Suprapubic skin (tissue), 3 donors: ENCODE results near the gene INPP5K.
"Not testable (repeated sequence)": the region's sequence is repeated elsewhere in the genome, so short reads cannot be mapped to it uniquely, and the experiment has no call there.

Source experiments
- CTCF ChIP-seq, 2 donors: fragments of 200-600 bp in 1 of 2; fragments of 450-650 bp in 1 of 2; sonication (generic) in 1 of 2; IDR thresholded peaks; one replicate each; pipeline ENCODE4 v1.5.1; 2016 to 2019; ENCODE audit warnings: antibody characterized with exemption in 2 of 2, mild to moderate bottlenecking in 1 of 2, moderate library complexity in 1 of 2
- EP300 ChIP-seq: sonication (generic); formaldehyde crosslinking; IDR thresholded peaks from one replicate; pipeline ENCODE4 v1.6.1; 2017; ENCODE audit warnings: antibody characterized with exemption
- POLR2A ChIP-seq, 2 donors: fragments of 450-650 bp; IDR thresholded peaks; one replicate each; pipeline ENCODE4 v1.6.1; 2017; ENCODE audit warnings: antibody characterized with exemption in 2 of 2, mild to moderate bottlenecking in 2 of 2, moderate library complexity in 2 of 2

DNA sequence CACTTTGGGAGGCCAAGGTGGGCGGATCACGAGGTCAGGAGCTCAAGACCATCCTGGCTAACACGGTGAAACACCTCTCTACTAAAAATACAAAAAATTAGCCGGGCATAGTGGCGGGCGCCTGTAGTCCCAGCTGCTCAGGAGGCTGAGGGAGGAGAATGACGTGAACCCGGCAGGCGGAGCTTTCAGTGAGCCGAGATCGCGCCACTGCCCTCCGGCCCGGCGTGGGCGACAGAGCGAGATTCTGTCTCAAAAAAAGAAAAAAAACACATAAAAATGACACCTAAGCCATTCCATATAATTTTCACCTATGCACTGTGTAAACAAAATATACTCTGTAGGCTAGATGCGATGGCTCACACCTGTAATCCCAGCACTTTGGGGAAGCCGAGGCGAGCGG is 66.2 kb downstream of the INPP5K start:
- TF ChIP-seq CTCF (IDR thresholded peaks at IDR 0.05); POLR2A (IDR thresholded peaks at IDR 0.05); EP300: not testable (repeated sequence)
